Activated gamma-delta T cell treated with anti-CD3 and anti-CD28 coated beads, Interleukin-2, amount 50 U/mL, for 16 hours (primary cell): ENCODE data around the gene PRKCA.
"Not testable (repeated sequence)": the region's sequence is repeated elsewhere in the genome, so short reads cannot be mapped to it uniquely, and the experiment has no call there.

ENCODE experiments used
- DNase-seq: peaks from one replicate; pipeline ENCODE4 v3.0.0-alpha.2; 2020; ENCODE audit warnings: low read depth

PRKCA gene

GRCh38 chr17:66684731-66685130 lies 382.3 kb downstream of the PRKCA start:
- DNase-seq, result no peak

GRCh38 chr17:66686601-66687000 lies 384.2 kb downstream of the PRKCA start:
- DNase-seq, result no peak

- DNase-seq, result no peak
These were observed 385.3 kb downstream of the PRKCA start for GRCh38 chr17:66687570-66688284.

GRCh38 chr17:66689221-66689620 lies 386.8 kb downstream of the PRKCA start:
- no peak for DNase-seq

- no peak for DNase-seq
These were observed 387.8 kb downstream of the PRKCA start for GRCh38 chr17:66690166-66690565.

GRCh38 chr17:66691644-66692420 lies 389.4 kb downstream of the PRKCA start:
- no peak for DNase-seq

GRCh38 chr17:66692421-66692690 lies 389.9 kb downstream of the PRKCA start:
- DNase-seq, result no peak

- no peak for DNase-seq
These were observed 392.7 kb downstream of the PRKCA start for GRCh38 chr17:66695098-66695497.

GRCh38 chr17:66698270-66698669 lies 395.9 kb downstream of the PRKCA start:
- no peak for DNase-seq

GRCh38 chr17:66701462-66701861 lies 399.0 kb downstream of the PRKCA start:
- DNase-seq, result no peak

GRCh38 chr17:66702106-66702936 lies 399.9 kb downstream of the PRKCA start:
- no peak for DNase-seq

- no peak for DNase-seq
These were observed 402.6 kb downstream of the PRKCA start for GRCh38 chr17:66704858-66705520.

- no peak for DNase-seq
These were observed 404.5 kb downstream of the PRKCA start for GRCh38 chr17:66706851-66707450.

GRCh38 chr17:66711401-66711800 lies 409.0 kb downstream of the PRKCA start:
- DNase-seq, result no peak

GRCh38 chr17:66711881-66712321 lies 409.5 kb downstream of the PRKCA start:
- no peak for DNase-seq

- DNase-seq, result no peak
These were observed 410.0 kb downstream of the PRKCA start for GRCh38 chr17:66712453-66712852.

- DNase-seq, result not testable (repeated sequence)
These were observed 410.7 kb downstream of the PRKCA start for GRCh38 chr17:66713021-66713532.

GRCh38 chr17:66713533-66714042 lies 411.2 kb downstream of the PRKCA start:
- DNase-seq, result peak; percentile 27

GRCh38 chr17:66714046-66715023 lies 411.9 kb downstream of the PRKCA start:
- DNase-seq, result no peak

- DNase-seq, result no peak
These were observed 412.8 kb downstream of the PRKCA start for GRCh38 chr17:66715076-66715675.
